DMS114 treated with DMSO at 0.1 percent for 48 hours (cell line): ENCODE measurements around the gene SOX6.
"Not testable (repeated sequence)": the region's sequence is repeated elsewhere in the genome, so short reads cannot be mapped to it uniquely, and the experiment has no call there.

Source experiments
- DNase-seq: peaks from one replicate; lab custom pipeline; 2025; ENCODE audit not compliant: unreplicated experiment; lab: John Stamatoyannopoulos, UW

The SOX6 gene

GRCh38 chr11:16356057-16356760 lies at the start of gene SOX6:
Gene SOX6, minus strand, starts transcription at chr11:16356546. Its CDS starts 15,298 bp downstream, at chr11:16341248.
- DNase-seq: no peak

DNA sequence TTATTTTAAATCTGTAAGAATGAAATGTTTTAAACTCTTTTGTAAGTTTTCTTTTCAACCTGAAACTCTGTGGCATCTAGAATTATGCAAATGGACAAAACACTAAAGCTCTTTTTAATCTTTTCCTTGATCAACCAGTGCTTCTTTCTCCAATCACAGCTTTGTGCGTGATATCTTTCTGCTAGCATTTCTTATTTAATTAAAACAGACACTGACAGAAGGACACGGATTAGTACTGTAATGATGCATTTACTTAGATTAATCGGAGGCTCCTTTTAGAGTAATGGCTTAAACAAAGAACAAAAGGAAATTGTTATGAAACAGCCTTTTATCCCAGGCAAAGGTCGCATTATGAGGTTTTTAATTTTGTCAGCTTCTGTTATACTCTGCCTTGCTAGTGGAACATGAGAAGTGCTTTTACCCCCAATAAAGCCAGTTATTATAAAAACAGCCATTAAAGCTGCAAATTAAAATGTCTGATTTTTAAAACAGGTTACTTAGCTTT lies 48.5 kb upstream of the SOX6 start:
- no peak for DNase-seq

DNA sequence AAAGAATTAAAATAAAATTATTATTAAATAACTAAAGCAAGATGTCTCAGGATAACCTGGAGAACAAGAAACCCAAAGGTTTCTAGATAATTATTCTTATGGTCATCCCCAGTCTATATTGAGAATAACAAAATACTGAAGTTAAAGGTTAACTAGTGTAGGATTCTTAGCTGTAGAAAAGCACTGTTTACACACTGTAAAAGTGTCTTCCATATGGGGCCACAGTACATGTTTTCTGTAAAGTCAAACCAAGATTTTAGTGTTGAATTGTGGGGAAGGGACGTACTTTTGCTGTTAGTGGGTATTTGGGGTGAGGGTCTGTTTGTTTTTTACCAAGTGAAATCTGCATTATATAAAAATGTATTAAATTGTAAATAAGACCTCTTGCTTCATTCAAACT lies 47.5 kb upstream of the SOX6 start:
- no peak for DNase-seq

DNA sequence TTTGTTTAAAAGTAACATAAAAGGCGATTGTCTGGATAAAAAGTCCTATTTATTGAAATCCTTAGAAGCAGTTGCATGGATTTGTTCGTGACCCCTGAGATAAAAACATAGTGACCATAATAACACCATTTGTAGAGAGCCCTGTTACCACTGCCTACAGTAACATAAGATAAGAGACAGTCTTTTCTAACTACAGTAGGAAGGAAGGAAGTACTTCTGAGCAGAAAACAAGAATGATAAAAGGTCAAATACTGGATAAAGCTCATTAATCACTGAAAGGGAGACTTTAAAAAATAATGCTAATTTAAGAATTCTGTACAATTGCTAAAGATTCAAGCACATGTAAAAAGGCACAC lies 47.1 kb upstream of the SOX6 start:
- DNase-seq: no peak

- DNase-seq: no peak
Observed at GRCh38 chr11:16402654-16403447, 46.5 kb upstream of the SOX6 start.

DNA sequence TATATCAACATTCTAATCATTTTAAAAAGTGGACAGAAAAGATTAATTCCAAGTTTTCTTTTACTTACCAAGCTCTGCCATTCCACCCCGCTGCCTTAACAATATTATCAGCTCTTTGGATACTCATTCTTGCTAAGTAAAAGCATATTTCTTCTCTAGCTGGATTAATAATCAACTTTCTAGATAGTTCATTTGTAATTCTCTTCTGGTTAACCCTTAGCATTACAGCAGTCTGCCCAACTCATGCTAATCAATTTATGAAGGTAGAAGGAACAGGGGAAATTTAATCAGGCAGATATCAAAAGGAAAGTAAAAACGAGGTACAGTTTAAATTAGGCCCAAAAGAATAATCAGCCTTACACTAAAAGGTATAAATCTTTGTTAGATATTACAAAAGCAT lies 41.0 kb upstream of the SOX6 start:
- DNase-seq: no peak

DNA sequence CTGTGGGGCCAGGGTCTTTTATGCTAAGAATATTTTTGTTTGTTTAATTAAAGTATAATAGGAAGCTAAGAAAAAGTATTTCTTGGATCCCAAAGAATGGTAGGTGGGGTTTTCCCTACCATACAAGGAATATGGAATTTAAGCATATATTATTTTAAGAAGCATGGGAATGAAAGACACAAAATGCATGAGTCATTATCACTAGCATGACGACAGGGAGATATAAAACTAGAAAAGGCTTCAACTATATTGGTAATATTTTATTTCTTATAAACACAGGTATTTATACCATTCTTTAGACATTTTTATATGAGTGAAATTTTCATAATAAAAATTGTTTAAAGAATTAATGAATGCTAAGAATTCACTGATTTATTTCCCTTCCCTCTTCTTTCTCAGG lies 39.3 kb upstream of the SOX6 start:
- DNase-seq: no peak

GRCh38 chr11:16394947-16395346 lies 38.6 kb upstream of the SOX6 start:
- no peak for DNase-seq

- no peak for DNase-seq
Observed at GRCh38 chr11:16393340-16393739, 37.0 kb upstream of the SOX6 start.

DNA sequence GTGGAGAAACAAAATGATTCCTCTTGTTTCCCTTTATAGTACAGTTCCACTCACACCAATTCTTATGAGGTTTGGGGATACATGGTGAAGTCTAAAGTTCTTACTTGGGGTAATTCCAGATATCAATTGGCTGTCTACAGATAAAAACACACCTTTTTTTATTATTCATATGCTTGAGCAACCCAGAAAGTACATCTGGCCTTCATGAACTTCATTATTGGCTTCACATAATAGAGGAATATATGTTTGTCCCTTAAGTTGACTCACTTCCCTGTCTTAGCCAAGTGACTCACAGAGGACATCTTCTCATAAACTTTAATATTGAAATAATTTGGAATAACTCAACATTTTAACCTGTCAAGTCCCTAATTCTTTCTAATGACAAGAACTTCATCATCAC lies 36.3 kb upstream of the SOX6 start:
- no peak for DNase-seq

GRCh38 chr11:16390826-16391225 lies 34.5 kb upstream of the SOX6 start:
- not testable (repeated sequence) for DNase-seq

DNA sequence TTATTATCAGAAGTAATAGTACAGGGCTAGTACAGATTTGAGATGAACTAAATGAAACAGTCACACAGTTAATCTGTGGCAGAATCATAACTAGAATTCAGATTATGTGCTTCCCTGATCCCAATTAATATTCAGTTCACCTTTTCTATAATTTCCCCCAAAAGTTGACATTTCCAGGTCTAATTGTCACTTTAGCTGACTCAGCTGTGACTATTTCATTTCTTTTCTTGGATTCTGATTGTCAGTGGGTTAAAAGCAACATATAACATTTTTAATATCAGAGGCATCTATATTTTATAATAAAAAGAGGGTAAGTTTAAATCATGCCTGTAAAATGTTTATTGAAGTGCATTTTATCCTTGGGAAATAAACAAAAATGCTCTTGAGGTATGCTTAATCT lies 28.8 kb upstream of the SOX6 start:
- no peak for DNase-seq

- no peak for DNase-seq
Observed at GRCh38 chr11:16382638-16383380, 26.5 kb upstream of the SOX6 start.

GRCh38 chr11:16382186-16382585 lies 25.8 kb upstream of the SOX6 start:
- DNase-seq: no peak

GRCh38 chr11:16380941-16381568 lies 24.7 kb upstream of the SOX6 start:
- no peak for DNase-seq

DNA sequence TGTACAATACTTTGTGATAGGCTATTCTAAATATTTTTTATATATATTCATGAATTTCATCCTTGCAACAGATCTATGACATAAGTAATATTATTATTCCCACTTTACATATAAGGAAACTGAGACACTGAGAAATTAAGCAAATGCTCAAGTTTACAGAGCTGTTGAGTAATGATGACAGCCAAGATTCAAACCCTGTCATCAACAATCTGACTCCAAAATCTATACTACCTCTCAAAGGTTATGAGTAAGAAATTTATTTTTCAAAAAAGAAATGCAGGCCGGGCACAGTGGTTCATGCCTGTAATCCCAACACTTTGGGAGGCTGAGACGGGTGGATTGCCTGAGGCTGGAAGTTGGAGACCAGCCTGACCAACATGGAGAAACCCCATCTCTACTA lies 22.6 kb upstream of the SOX6 start:
- DNase-seq: no peak

DNA sequence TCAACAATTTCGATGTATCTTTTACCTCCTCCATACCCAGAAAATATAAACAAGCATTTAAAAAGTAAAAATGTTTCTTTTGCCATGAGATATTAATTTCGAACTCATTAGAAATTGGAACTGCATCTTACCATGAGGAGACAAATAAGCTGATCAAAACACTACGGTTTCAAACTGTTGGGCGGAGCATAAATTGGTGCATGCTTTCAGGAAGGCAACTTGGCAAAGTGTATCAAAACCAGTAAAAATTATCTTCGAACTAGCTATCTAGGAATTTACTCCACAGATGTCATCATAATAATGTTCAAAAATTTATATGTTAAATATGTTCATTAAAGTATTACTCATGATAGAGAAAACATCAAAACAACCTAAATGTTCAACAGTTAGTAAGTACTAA lies 21.4 kb upstream of the SOX6 start:
- no peak for DNase-seq

- not testable (repeated sequence) for DNase-seq
Observed at GRCh38 chr11:16375664-16376063, 19.3 kb upstream of the SOX6 start.

- no peak for DNase-seq
Observed at GRCh38 chr11:16373768-16374167, 17.4 kb upstream of the SOX6 start.

DNA sequence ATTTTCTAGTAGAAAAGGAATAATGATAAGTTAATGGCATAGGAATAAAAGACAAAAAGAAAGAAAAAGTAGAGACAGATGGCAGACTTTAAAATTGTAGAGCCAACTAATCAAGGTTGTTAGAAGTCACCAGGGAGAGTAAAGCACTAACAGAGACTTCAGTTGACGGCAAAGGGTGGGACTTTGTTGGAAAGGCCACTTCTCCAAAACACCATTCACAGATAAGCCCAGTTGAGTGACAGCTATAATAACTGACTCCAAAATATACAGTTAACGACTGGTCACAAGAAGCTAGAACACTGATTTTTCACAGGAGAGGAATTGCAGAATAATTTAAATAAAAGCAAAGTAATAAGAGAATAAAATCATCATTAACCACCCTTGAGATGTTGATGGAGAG lies 16.0 kb upstream of the SOX6 start:
- no peak for DNase-seq

DNA sequence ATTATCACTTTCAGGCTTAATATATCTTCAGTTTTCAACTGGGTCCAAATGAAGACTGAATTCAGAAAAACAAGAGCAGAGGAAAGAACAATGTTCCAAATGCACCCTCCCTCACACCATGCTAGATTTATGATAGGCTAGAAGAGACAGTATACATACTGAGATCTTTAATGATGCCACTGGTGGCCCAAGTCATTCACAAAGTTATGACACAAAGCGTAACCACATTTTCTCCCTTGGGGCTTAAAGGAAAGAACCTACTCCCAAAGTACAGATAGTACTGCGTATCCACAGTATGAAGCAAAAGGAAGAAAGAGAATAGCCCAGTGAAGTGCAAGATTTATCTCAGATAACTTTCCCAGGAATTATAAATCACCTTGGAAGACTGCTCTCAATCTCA lies 10.9 kb upstream of the SOX6 start:
- DNase-seq: no peak
